Liver (tissue), 9 donors: ENCODE data around the gene EPB42. TPM values are rescaled to one million over a fixed set of nuclear protein-coding genes. Genes with fewer than 3 reads are reported as not detected.

ENCODE experiments used
- DNase-seq: peaks from one replicate; pipeline ENCODE4 v3.0.0-alpha.2; 2017; ENCODE audit warnings: low spot score
- H3K27ac ChIP-seq, 2 donors: one replicate each; pipeline ENCODE4 v1.7.0; 2013; ENCODE audit warnings: inconsistent platforms in 2 of 2, low read length in 2 of 2, control low read depth in 1 of 2, low read depth in 1 of 2, mild to moderate bottlenecking in 1 of 2
- H3K27me3 ChIP-seq, 4 donors: one replicate each; pipeline versions ENCODE4 v1.6.1 to v1.7.0; 2013; ENCODE audit warnings: low read length in 3 of 4, inconsistent platforms in 1 of 4, mild to moderate bottlenecking in 1 of 4, moderate library complexity in 1 of 4; ENCODE audit not compliant: control insufficient read depth in 4 of 4, insufficient read depth in 4 of 4
- H3K36me3 ChIP-seq, 4 donors: one replicate each; pipeline versions ENCODE4 v1.6.1 to v1.7.0; 2013; ENCODE audit warnings: low read length in 3 of 4, mild to moderate bottlenecking in 3 of 4, low read depth in 1 of 4, moderate library complexity in 1 of 4; ENCODE audit not compliant: control insufficient read depth in 4 of 4, insufficient read depth in 3 of 4
- H3K4me1 ChIP-seq, 4 donors: one replicate each; pipeline versions ENCODE4 v1.6.1 to v1.7.0; 2013; ENCODE audit warnings: low read length in 3 of 4, mild to moderate bottlenecking in 3 of 4, moderate library complexity in 1 of 4; ENCODE audit not compliant: control insufficient read depth in 4 of 4, insufficient read depth in 4 of 4
- H3K4me3 ChIP-seq, 3 donors: one replicate each; pipeline versions ENCODE4 v1.6.1 to v1.7.0; 2013; ENCODE audit warnings: low read length in 3 of 3, control low read depth in 1 of 3, low read depth in 1 of 3, mild to moderate bottlenecking in 1 of 3
- H3K9ac ChIP-seq, 2 donors: one replicate each; pipeline ENCODE4 v1.7.0; 2013; ENCODE audit warnings: low read length in 2 of 2, mild to moderate bottlenecking in 2 of 2, moderate library complexity in 2 of 2, control low read depth in 1 of 2, low read depth in 1 of 2
- H3K9me3 ChIP-seq, 4 donors: one replicate each; pipeline versions ENCODE4 v1.6.1 to v1.7.0; 2013; ENCODE audit warnings: low read length in 3 of 4; ENCODE audit not compliant: control insufficient read depth in 4 of 4
- ATF3 ChIP-seq: IDR thresholded peaks from 2 replicates; pipeline ENCODE4 v1.6.1; 2016; ENCODE audit warnings: antibody characterized with exemption
- CTCF ChIP-seq: fragments of 150-350 bp; IDR thresholded peaks from 2 replicates; pipeline ENCODE4 v1.5.1; 2017; ENCODE audit warnings: improper control_type of control experiment, low read depth, low read length; ENCODE audit not compliant: missing input control
- FOXA1 ChIP-seq: IDR thresholded peaks from 2 replicates; pipeline ENCODE4 v1.6.1; 2016; ENCODE audit warnings: antibody characterized with exemption
- FOXA2 ChIP-seq: IDR thresholded peaks from 2 replicates; pipeline ENCODE4 v1.6.1; 2016; ENCODE audit warnings: antibody characterized with exemption
- HNF4A ChIP-seq, 2 donors: conservative IDR thresholded peaks; 2 replicates each; pipeline ENCODE4 v1.6.1; 2016; ENCODE audit warnings: antibody characterized with exemption in 2 of 2, mild to moderate bottlenecking in 2 of 2
- HNF4G ChIP-seq: IDR thresholded peaks from 2 replicates; pipeline ENCODE4 v1.6.1; 2016; ENCODE audit warnings: antibody characterized with exemption
- JUND ChIP-seq, 2 donors: IDR thresholded peaks; 2 replicates each; pipeline ENCODE4 v1.6.1; 2016; ENCODE audit warnings: antibody characterized with exemption in 2 of 2
- NR2F2 ChIP-seq: IDR thresholded peaks from 2 replicates; pipeline ENCODE4 v1.6.1; 2016; ENCODE audit warnings: antibody characterized with exemption
- RAD21 ChIP-seq, 2 donors: IDR thresholded peaks; 2 replicates each; pipeline ENCODE4 v1.6.1; 2016; ENCODE audit warnings: antibody characterized with exemption in 2 of 2, mild to moderate bottlenecking in 2 of 2
- REST ChIP-seq: IDR thresholded peaks from 2 replicates; pipeline ENCODE4 v1.6.1; 2016; ENCODE audit warnings: antibody characterized with exemption, mild to moderate bottlenecking
- RXRA ChIP-seq, 2 donors: IDR thresholded peaks; 2 replicates each; pipeline ENCODE4 v1.6.1; 2017 to 2018; ENCODE audit warnings: antibody characterized with exemption in 2 of 2, mild to moderate bottlenecking in 1 of 2
- SP1 ChIP-seq: IDR thresholded peaks from 2 replicates; pipeline ENCODE4 v1.6.1; 2018; ENCODE audit warnings: antibody characterized with exemption, mild to moderate bottlenecking
- TAF1 ChIP-seq: conservative IDR thresholded peaks from 2 replicates; pipeline ENCODE4 v1.6.1; 2016; ENCODE audit warnings: antibody characterized with exemption, mild to moderate bottlenecking
- YY1 ChIP-seq: IDR thresholded peaks from 2 replicates; pipeline ENCODE4 v1.6.1; 2016; ENCODE audit warnings: antibody characterized with exemption, mild to moderate bottlenecking
- WGBS: extraction: QIAGEN DNeasy Blood & Tissue Kit; methylation state at CpG from one replicate; pipeline ENCODE4 v1.1.7; 2013; 5-methylcytosine and 5-hydroxymethylcytosine counted together
- polyA plus RNA-seq, 2 donors: library from polyadenylated mRNA; stranded (reverse) in 1 of 2; unstranded in 1 of 2; fragments of 200-250 nt in 1 of 2; fragments of >200 nt in 1 of 2; fragmentation: Nextera tagmentation in 1 of 2; extraction: Ambion mirVana in 1 of 2; gene quantifications; one replicate each; pipeline versions ENCODE4 v1.2.1 to v1.2.3, GENCODE V29; 2013 to 2015
- total RNA-seq, 2 donors: library from RNA; depleted of rRNA; stranded (reverse); fragments of >200 nt; gene quantifications; one replicate each; pipeline ENCODE4 v1.2.3, GENCODE V29; 2014
- donor health status: healthy.
- donor health status: healthy.
- donor health status: healthy.
- donor health status: healthy.
- donor health status: healthy.

The EPB42 gene
- total and polyA plus RNA-seq, 4 donors, result 0.02 to 247 TPM; not detected in 2

GRCh38 chr15:43242616-43243015 is 21.8 kb upstream of the EPB42 start:
- no peaks in the 10 kb centered on the region for H3K4me1 ChIP-seq
- no peak overlapping the region for H3K9ac ChIP-seq
- no peak for DNase-seq
- no peaks in the 10 kb centered on the region for H3K36me3 ChIP-seq
- no peak overlapping the region for H3K4me3 ChIP-seq
- no peaks in the 10 kb centered on the region for H3K9me3 ChIP-seq
- 74% methylated on average over 5 of the region's 5 CpGs for WGBS
- no peak overlapping the region for H3K27ac ChIP-seq
- peaks cover 0 to 3% (median 0%) of the 10 kb centered on the region in 4 donors for H3K27me3 ChIP-seq
- TF ChIP-seq FOXA2 (no peak), SP1 (no peak), YY1 (no peak), HNF4A (conservative IDR thresholded peaks at IDR 0.05) (no peak), RAD21 (IDR thresholded peaks at IDR 0.05) (no peak), ATF3 (no peak)

GRCh38 chr15:43241100-43241499 is 20.3 kb upstream of the EPB42 start:
- TF ChIP-seq TAF1 (no peak), ATF3 (no peak), JUND (IDR thresholded peaks at IDR 0.05) (no peak), RXRA (IDR thresholded peaks at IDR 0.05) (no peak), SP1 (no peak), FOXA1 (no peak), HNF4G (no peak), NR2F2 (no peak), REST (no peak)
- no peak for DNase-seq
- H3K4me1 ChIP-seq, result no peaks in the 10 kb centered on the region
- no peak overlapping the region for H3K27ac ChIP-seq
- H3K36me3 ChIP-seq, result no peaks in the 10 kb centered on the region
- no peak overlapping the region for H3K9ac ChIP-seq
- H3K4me3 ChIP-seq, result no peak overlapping the region
- WGBS, result 79% methylated on average over 1 of the region's 1 CpG
- peaks cover 0 to 3% (median 0%) of the 10 kb centered on the region in 4 donors for H3K27me3 ChIP-seq
- H3K9me3 ChIP-seq, result no peaks in the 10 kb centered on the region

GRCh38 chr15:43239732-43240491 is 19.1 kb upstream of the EPB42 start:
- Histone ChIP-seq H3K27me3 (peaks cover 0 to 3% (median 0%) of the 10 kb centered on the region in 4 donors), H3K4me3 (no peak overlapping the region), H3K36me3 (no peaks in the 10 kb centered on the region), H3K27ac (no peak overlapping the region), H3K9ac (no peak overlapping the region), H3K9me3 (no peaks in the 10 kb centered on the region), H3K4me1 (no peaks in the 10 kb centered on the region)
- no peak for DNase-seq
- no peak for TF ChIP-seq CTCF
- TF ChIP-seq REST, result no peak
- no peak for TF ChIP-seq HNF4G
- no peak for TF ChIP-seq NR2F2
- no peak for TF ChIP-seq YY1
- no peak for TF ChIP-seq RAD21 (IDR thresholded peaks at IDR 0.05)
- 75% methylated on average over 7 of the region's 7 CpGs for WGBS
